ENCODE data around the gene DDIT4L. TPM values are rescaled to one million over a fixed set of nuclear protein-coding genes. Genes with fewer than 3 reads are reported as not detected.

Gene DDIT4L
- total and polyA plus RNA-seq, 2 of the 4 experiments (the other 2 are of a cell fraction): 3.1 to 3.9 TPM

- no peak for ATAC-seq (ENCODE audit: low read depth)
- dilution Hi-C loops (cut with HindIII; ENCODE audit: low sequenced_read_pairs, unreplicated experiment): no loop called here
Observed at GRCh38 chr4:100175858-100176257, 14.4 kb downstream of the DDIT4L start.

More at GRCh38 chr4:100175858-100176257, 14.4 kb downstream of the DDIT4L start:
- Histone ChIP-seq H3K27me3 (ENCODE audit: control insufficient read depth, insufficient read depth, low read length) (no peaks in the 10 kb centered on the region), H2AK9ac (replicated peaks; ENCODE audit: low read depth, low read length, poor library complexity) (no peak overlapping the region), H3K79me1 (ENCODE audit: low read depth in 1 of 2, low read length in 2 of 2) (no peaks in the 10 kb centered on the region), H3K14ac (replicated peaks; ENCODE audit: low read depth, low read length) (no peak overlapping the region), H3K18ac (ENCODE audit: low read depth, low read length) (no peak overlapping the region), H3K27ac (ENCODE audit: insufficient read depth, low read length) (no peak overlapping the region), H3K4me3 (ENCODE audit: insufficient read depth, low read depth, low read length) (no peak overlapping the region), H2AFZ (replicated peaks; ENCODE audit: low read length, poor library complexity) (no peak overlapping the region), H3K4me2 (ENCODE audit: low read depth, low read length) (no peak overlapping the region), H3K23ac (ENCODE audit: low read depth, low read length) (no peak overlapping the region), H2BK15ac (ENCODE audit: low read depth, low read length) (no peak overlapping the region), H3K56ac (ENCODE audit: extremely low read depth, insufficient read depth, low read length) (no peak overlapping the region), H2BK5ac (ENCODE audit: low read depth, low read length, poor library complexity, severe bottlenecking) (no peak overlapping the region), H3K9me1 (ENCODE audit: insufficient read depth, low read length) (no peaks in the 10 kb centered on the region), H3K4me1 (ENCODE audit: control insufficient read depth, insufficient read depth, low read length) (no peaks in the 10 kb centered on the region), H4K8ac (ENCODE audit: low read depth in 2 of 2, low read length in 2 of 2) (no peak overlapping the region), H3K9me3 (ENCODE audit: control insufficient read depth, insufficient read depth, low read length) (no peaks in the 10 kb centered on the region), H2AK5ac (ENCODE audit: low read depth, low read length) (no peak overlapping the region), H4K5ac (ENCODE audit: low read depth, low read length) (no peak overlapping the region), H3K4ac (ENCODE audit: low read depth, low read length) (no peak overlapping the region), H3K9ac (ENCODE audit: low read depth, low read length) (no peak overlapping the region), H2BK20ac (ENCODE audit: low read depth, low read length) (no peak overlapping the region), H2BK120ac (ENCODE audit: low read depth, low read length) (no peak overlapping the region), H4K20me1 (ENCODE audit: insufficient read depth, low read length) (no peaks in the 10 kb centered on the region), H4K91ac (ENCODE audit: insufficient read depth, low read depth, low read length) (no peak overlapping the region), H3K36me3 (ENCODE audit: control insufficient read depth, insufficient read depth, low read length) (no peaks in the 10 kb centered on the region)
- in situ Hi-C loops (cut with MboI; ENCODE audit: low sequenced_read_pairs): no loop called here
- no peak for DNase-seq
- ChIA-PET POLR2A (ENCODE audit: unreplicated experiment) (no interaction called here), CTCF (interaction anchor here (0.6 kb wide), 1 partner anchor 124 kb away, joined by 4 read pairs; no protein-coding TSS in a partner anchor)
- no CpG with 5 or more reads among the region's 2 CpGs for WGBS, 2 experiments (ENCODE audit: extremely low coverage in 2 of 2, insufficient read length in 1 of 2)
- TF ChIP-seq MAFK (IDR thresholded peaks at IDR 0.05; ENCODE audit: low read depth, low read length): no peak
- no peak for TF ChIP-seq FOS (IDR thresholded peaks at IDR 0.05; ENCODE audit: low read depth, low read length)
- no peak for TF ChIP-seq MAZ (IDR thresholded peaks at IDR 0.05; ENCODE audit: borderline replicate concordance, low read depth, low read length)
- TF ChIP-seq CEBPB (IDR thresholded peaks at IDR 0.05; ENCODE audit: low read depth, low read length): no peak
- no peak for TF ChIP-seq RCOR1 (IDR thresholded peaks at IDR 0.05; ENCODE audit: insufficient replicate concordance, low read length)
- no peak for TF ChIP-seq ELK1 (IDR thresholded peaks at IDR 0.05; ENCODE audit: borderline replicate concordance, low read depth, low read length)
- no peak for TF ChIP-seq CHD1 (IDR thresholded peaks at IDR 0.05; ENCODE audit: low read depth, low read length)
- TF ChIP-seq MXI1 (IDR thresholded peaks at IDR 0.05; ENCODE audit: borderline replicate concordance, low read depth, low read length): no peak
- TF ChIP-seq RFX5 (IDR thresholded peaks at IDR 0.05; ENCODE audit: low read depth, low read length): no peak
- TF ChIP-seq RAD21 (IDR thresholded peaks at IDR 0.05; ENCODE audit: low read length): no peak
- TF ChIP-seq NFE2L2 (IDR thresholded peaks at IDR 0.05; ENCODE audit: low read depth, low read length): no peak
- no peak for TF ChIP-seq CTCF (conservative IDR thresholded peaks at IDR 0.05; ENCODE audit: low read depth, low read length)
- TF ChIP-seq USF2 (IDR thresholded peaks at IDR 0.05; ENCODE audit: low read depth, low read length): no peak
- TF ChIP-seq POLR2A (IDR thresholded peaks at IDR 0.05; ENCODE audit: low read depth, low read length): no peak
- no TSS peak for BruUV-seq (replicated peaks)
- intact Hi-C loops (cut with micrococcal nuclease): no loop called here
